Islet of Langerhans (tissue), 1 donor: ENCODE data around the gene NOP14.
"Not testable (repeated sequence)": the region's sequence is repeated elsewhere in the genome, so short reads cannot be mapped to it uniquely, and the experiment has no call there.

Source experiments
- FAIRE-seq: peaks from one replicate; lab custom pipeline; 2011; peaks lifted over from hg19 to GRCh38; lab: Jason Lieb, UNC

NOP14 gene

GRCh38 chr4:2942532-2943363, 20.5 kb downstream of the NOP14 start:
- FAIRE-seq, result no peak

GRCh38 chr4:2942037-2942531, 21.1 kb downstream of the NOP14 start:
- no peak for FAIRE-seq

- no peak for FAIRE-seq
Measured at GRCh38 chr4:2941138-2942036, 21.8 kb downstream of the NOP14 start.

GRCh38 chr4:2940267-2941137, 22.7 kb downstream of the NOP14 start:
- FAIRE-seq, result no peak

GRCh38 chr4:2939383-2940243, 23.6 kb downstream of the NOP14 start:
- no peak for FAIRE-seq

GRCh38 chr4:2938906-2939305, 24.3 kb downstream of the NOP14 start:
- FAIRE-seq, result no peak

GRCh38 chr4:2938411-2938810, 24.8 kb downstream of the NOP14 start:
- not testable (repeated sequence) for FAIRE-seq

GRCh38 chr4:2937986-2938385, 25.2 kb downstream of the NOP14 start:
- FAIRE-seq, result no peak

GRCh38 chr4:2937146-2937857, 25.9 kb downstream of the NOP14 start:
- no peak for FAIRE-seq

GRCh38 chr4:2936773-2937145, 26.4 kb downstream of the NOP14 start:
- FAIRE-seq, result no peak

GRCh38 chr4:2935762-2936743, 27.2 kb downstream of the NOP14 start:
- no peak for FAIRE-seq

- no peak for FAIRE-seq
Measured at GRCh38 chr4:2934813-2935761, 28.1 kb downstream of the NOP14 start.

- FAIRE-seq, result no peak
Measured at GRCh38 chr4:2934077-2934812, 29.0 kb downstream of the NOP14 start.

GRCh38 chr4:2933566-2934076, 29.6 kb downstream of the NOP14 start:
- FAIRE-seq, result no peak

- no peak for FAIRE-seq
Measured at GRCh38 chr4:2932951-2933565, 30.1 kb downstream of the NOP14 start.

GRCh38 chr4:2932321-2932950, 30.8 kb downstream of the NOP14 start:
- no peak for FAIRE-seq
